ENCODE data around the gene TPSAB1.
"Not testable (repeated sequence)": the region's sequence is repeated elsewhere in the genome, so short reads cannot be mapped to it uniquely, and the experiment has no call there.

The TPSAB1 gene

GRCh38 chr16:1253701-1254364 lies 13.3 kb downstream of the TPSAB1 start:
- DNase-seq = not testable (repeated sequence)

- not testable (repeated sequence) for DNase-seq
Measured at GRCh38 chr16:1254821-1255220, 14.3 kb downstream of the TPSAB1 start.

GRCh38 chr16:1255276-1256122 lies 15.0 kb downstream of the TPSAB1 start, which contains the start of gene TPSD1:
Gene TPSD1, plus strand, starts transcription at chr16:1256069. Its CDS starts 212 bp downstream, at chr16:1256281.
- not testable (repeated sequence) for DNase-seq

- not testable (repeated sequence) for DNase-seq
Measured at GRCh38 chr16:1256296-1256873, 15.9 kb downstream of the TPSAB1 start.

- DNase-seq = no peak
Measured at GRCh38 chr16:1256874-1257322, 16.4 kb downstream of the TPSAB1 start.

- no peak for DNase-seq
Measured at GRCh38 chr16:1257561-1258224, 17.2 kb downstream of the TPSAB1 start.

GRCh38 chr16:1258225-1258600 lies 17.7 kb downstream of the TPSAB1 start:
- DNase-seq = no peak

GRCh38 chr16:1258906-1259759 lies 18.6 kb downstream of the TPSAB1 start:
- DNase-seq = no peak

GRCh38 chr16:1259760-1260068 lies 19.2 kb downstream of the TPSAB1 start:
- DNase-seq = no peak

- no peak for DNase-seq
Measured at GRCh38 chr16:1260101-1260680, 19.7 kb downstream of the TPSAB1 start.

- no peak for DNase-seq
Measured at GRCh38 chr16:1261131-1261892, 20.8 kb downstream of the TPSAB1 start.

GRCh38 chr16:1262210-1262845 lies 21.8 kb downstream of the TPSAB1 start:
- no peak for DNase-seq

- DNase-seq = no peak
Measured at GRCh38 chr16:1262846-1263221, 22.3 kb downstream of the TPSAB1 start.

- DNase-seq = no peak
Measured at GRCh38 chr16:1263591-1264344, 23.3 kb downstream of the TPSAB1 start.

- no peak for DNase-seq
Measured at GRCh38 chr16:1264345-1265089, 24.0 kb downstream of the TPSAB1 start.

- no peak for DNase-seq
Measured at GRCh38 chr16:1265090-1265630, 24.7 kb downstream of the TPSAB1 start.

- no peak for DNase-seq
Measured at GRCh38 chr16:1265826-1266225, 25.3 kb downstream of the TPSAB1 start.

- DNase-seq = not testable (repeated sequence)
Measured at GRCh38 chr16:1269418-1269817, 28.9 kb downstream of the TPSAB1 start.

- DNase-seq = no peak
Measured at GRCh38 chr16:1271380-1271723, 30.8 kb downstream of the TPSAB1 start.
